Ovary (tissue), 3 donors: ENCODE measurements around the gene NWD2.

Source experiments
- POLR2A ChIP-seq: fragments of 450-650 bp; IDR thresholded peaks from one replicate; pipeline ENCODE4 v1.6.1; 2017; ENCODE audit warnings: antibody characterized with exemption, mild to moderate bottlenecking, moderate library complexity
- TF ChIP-seq, protein P1 (sequence below), 3 donors: fragments of 450-650 bp in 2 of 3; fragments of 200-600 bp in 1 of 3; IDR thresholded peaks; one replicate each; pipeline versions ENCODE4 v1.5.1 to v1.8.0; 2016 to 2022; ENCODE audit warnings: antibody characterized with exemption in 3 of 3, mild to moderate bottlenecking in 1 of 3
- donor health status: DM: no; HTN: no; CAD: no.

DNA sequence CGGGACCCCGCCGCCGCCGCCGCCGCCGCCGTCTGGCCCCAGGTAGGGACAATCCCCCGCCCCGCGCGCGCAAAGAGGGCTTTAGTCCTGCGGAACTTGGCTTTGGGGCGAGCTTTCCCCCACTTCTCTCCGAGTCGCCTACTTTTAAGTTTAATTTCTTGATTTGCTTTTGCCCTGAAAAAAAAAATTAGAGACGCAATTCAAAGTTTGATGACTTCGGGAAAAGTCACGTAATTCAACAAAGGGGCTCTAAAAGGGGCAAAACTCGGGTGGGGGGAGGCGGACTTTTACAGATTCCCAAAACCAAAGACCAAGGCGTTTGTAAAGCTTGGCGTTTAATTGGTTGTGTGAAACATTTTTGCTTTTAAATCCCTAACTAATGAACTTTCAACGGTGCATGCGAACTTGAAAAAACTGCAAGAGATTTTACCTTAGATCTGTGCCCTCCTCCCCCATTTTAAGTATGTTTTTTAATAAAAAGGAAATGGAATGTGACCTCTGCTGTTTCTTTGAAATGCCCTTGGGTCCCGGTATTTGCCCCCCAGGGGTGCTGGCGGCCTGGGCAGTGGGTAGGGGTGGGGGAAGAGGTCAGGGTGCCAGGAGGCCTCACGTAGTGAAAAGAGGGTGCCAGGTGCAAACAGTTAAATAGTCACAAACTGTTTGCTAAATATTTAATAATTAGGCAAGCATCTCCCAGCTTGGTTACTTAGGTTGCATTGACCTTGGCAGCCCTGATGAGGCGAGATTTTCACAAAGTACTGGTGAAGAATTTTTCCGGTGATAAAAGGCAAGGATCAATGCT is 209.7 kb downstream of the NWD2 start:
- TF ChIP-seq POLR2A: no peak
- TF ChIP-seq, protein P1, sequence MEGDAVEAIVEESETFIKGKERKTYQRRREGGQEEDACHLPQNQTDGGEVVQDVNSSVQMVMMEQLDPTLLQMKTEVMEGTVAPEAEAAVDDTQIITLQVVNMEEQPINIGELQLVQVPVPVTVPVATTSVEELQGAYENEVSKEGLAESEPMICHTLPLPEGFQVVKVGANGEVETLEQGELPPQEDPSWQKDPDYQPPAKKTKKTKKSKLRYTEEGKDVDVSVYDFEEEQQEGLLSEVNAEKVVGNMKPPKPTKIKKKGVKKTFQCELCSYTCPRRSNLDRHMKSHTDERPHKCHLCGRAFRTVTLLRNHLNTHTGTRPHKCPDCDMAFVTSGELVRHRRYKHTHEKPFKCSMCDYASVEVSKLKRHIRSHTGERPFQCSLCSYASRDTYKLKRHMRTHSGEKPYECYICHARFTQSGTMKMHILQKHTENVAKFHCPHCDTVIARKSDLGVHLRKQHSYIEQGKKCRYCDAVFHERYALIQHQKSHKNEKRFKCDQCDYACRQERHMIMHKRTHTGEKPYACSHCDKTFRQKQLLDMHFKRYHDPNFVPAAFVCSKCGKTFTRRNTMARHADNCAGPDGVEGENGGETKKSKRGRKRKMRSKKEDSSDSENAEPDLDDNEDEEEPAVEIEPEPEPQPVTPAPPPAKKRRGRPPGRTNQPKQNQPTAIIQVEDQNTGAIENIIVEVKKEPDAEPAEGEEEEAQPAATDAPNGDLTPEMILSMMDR (IDR thresholded peaks at IDR 0.05): no peak
